Activated T-cell treated with anti-CD3 and anti-CD28 coated beads for 24 hours (primary cell): ENCODE measurements around the gene ALDH1L1.

Source experiments
- DNase-seq: peaks from one replicate; pipeline ENCODE4 v3.0.0-alpha.2; 2020; ENCODE audit warnings: low read depth

The ALDH1L1 gene

DNA sequence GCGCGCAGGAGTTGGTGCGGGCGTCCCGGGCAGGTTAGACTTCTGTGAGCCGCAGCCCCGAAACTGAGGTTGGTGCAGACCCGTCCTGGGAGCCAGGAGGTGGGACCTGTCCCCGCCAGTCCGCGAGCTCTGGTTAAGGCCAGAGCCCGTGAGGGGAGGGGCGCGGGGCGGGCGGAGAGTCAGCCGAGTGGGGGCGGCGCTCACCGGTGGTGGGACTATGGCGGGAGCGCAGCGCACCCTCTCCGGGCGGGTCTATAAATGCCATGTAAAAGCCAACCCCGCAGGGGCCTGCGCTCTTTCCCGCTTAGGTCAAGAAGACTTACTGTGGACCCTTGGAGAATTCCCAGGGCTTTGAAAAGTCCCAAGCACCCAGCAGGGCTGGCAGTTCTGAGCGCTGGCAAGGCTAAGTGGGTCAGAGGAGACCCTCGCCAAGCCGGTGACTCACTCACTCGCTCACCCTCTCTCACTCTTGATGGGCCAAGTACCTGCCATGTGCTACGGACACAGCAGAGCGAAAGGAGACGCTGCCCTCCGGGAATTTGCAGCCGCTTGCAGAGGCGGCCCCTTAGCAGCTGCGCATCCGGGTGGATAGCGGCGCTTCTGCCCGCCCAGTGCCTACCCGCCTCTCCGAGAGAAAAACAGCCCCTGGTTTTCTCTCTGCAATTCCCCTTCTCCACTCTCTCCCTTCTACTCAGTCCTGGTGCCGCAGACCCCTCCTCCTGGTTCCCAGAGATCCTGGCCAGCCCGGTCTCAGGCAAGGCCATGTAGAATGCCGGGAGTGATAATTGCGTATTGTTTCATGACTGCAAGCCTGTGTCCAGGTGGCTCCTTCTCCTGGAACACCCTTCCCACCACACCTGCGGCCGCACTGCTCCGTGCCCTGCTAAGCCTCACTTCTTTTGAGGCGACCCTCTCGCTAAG is at the start of gene ALDH1L1:
TSS of gene ALDH1L1 (minus strand) at position 110 of the 921 bp plus-strand sequence. CDS start 19,607 bp downstream, outside the sequence.
- DNase-seq: no peak

DNA sequence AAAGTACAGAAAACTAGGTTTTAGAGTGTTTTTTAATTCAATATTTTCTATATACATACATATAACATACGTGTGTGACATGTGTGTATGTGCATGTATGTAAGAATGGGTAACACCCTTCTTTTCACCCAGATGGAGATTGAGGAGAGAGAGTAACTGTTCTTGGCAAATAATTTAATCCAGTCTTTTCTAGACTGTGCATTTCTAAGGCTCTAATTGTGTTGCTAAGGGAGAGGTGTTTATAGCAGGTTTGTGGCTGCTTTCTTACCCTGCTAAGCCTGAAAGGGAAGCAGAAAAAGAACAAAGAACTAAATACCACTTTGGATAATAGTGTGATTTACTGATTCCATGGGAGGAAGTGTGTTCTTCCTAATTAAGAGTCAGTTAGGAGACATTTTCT is 46.0 kb upstream of the ALDH1L1 start:
- DNase-seq: no peak

- DNase-seq: no peak
These were observed 36.0 kb upstream of the ALDH1L1 start for GRCh38 chr3:126216416-126216815.

DNA sequence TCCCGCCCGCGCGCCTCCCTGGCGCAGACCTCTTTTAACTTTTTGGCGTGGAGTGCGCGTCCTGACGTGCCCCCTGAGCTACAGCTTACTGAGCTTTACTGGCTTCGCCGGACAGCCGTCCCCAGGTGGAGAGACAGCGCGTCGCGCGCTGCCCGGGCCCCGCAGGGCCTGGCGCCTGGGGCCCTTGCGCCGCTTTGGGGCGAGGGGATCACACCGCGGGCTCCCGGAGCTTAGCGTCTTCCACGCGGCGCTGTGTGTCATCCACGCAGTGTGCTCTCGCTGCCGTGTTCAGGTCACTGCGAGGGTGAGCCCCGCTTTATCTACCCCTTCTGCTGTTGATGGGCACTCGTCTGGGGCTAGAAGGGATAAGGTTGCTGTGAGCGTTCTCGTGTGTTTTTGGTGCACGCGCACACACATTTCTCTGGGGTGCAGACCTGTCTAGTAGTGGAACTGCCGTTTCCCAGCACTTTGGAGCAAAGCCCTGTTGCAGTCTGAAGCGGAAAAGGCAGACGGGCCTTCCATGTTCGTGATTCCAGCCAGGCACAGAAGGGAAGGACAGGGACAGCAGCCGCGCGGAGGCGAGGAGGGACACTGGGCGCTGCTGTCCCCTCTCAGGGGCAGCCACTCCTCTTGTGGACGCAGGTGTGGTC is 33.1 kb upstream of the ALDH1L1 start:
- DNase-seq: no peak

GRCh38 chr3:126212620-126213378 is 32.4 kb upstream of the ALDH1L1 start:
- DNase-seq: no peak

GRCh38 chr3:126212250-126212619 is 31.8 kb upstream of the ALDH1L1 start:
- no peak for DNase-seq

DNA sequence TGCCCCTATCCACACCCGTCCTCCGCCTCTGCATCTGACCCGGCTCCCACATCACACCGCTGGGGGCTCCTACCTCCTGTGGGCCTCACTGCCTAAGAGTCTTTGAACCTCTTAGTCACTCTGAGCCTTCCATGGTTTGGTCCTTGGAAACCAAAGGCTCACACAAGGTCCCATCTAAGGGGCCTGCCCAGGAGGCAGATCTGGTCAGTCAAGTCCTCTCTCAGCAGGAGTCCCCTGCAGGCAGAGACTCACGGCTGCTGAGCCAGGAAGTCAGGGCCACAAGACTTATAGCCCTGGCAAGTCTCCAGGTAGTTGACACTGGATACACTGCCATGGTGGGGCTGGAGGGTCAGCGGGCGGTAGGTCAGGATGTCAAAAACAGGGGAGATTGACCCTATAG is 31.2 kb upstream of the ALDH1L1 start:
- no peak for DNase-seq

DNA sequence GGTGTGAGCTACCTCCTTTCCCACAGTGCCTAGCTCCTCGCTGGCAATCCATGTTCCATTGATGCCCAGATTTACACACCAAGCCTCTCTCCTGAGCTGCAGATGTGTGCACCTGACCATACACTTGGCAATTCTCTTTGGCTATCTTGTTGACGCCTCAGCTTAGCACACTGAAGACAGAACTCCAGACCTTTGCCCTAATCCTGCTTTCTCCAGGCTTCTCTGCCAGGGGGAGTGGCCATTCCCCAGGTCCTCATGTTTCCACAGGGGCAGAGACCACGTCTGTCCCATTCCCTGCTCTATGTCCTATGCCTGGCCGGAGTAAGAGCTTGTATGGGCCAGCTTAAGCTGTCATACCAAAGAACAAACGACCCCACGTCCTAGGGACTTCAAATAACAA is 30.2 kb upstream of the ALDH1L1 start:
- no peak for DNase-seq

- DNase-seq: no peak
These were observed 29.4 kb upstream of the ALDH1L1 start for GRCh38 chr3:126209741-126210140.

DNA sequence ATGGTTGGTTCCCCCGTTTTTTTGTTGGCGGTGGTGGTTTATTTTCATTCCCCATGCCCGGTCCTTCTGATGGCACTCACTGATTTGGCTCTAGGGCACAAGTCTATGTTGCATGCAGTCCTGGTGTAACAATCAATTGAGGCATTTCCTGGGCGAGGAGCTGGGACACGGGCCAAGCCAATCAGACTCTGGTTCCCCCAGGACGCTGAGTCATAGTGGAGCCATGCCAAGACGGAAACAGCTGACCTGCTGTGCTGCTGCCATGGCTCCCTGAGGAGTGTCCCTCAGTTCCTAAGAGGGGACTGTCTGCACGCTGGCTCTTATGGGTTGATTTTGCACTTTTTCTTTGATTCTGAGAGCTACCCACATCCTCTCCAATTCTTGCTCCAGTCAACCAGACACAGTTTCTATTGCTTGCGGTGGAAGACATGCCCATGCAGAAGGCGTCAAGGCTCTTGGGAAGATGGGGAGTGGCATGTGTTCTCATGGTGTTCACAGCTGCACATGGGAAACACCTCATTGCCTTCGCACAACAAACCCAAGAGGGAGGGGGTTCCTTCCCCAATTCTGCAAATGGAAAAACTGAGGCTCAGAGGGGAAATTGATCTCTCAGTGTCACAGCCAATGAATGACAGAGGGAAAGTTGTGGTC is 28.3 kb upstream of the ALDH1L1 start:
- DNase-seq: no peak

DNA sequence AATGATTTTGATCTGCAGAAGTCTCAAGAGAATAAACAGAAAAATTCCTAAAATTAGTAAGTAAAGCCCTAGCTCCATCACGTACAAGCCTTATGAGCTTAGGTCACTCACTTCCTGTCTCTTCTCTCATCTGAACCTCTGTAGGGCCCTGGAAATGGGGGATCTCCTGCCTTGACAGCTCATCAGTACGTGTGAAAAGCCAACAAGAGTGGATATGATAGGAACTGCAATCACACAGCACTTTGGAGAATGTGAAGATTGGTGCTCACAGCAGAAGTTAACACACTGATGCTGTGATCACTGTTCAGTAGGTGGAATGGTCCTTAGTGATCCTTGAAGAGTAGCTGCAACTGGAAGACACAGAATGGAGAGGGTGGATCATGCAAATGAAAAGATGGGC is 27.8 kb upstream of the ALDH1L1 start:
- no peak for DNase-seq

DNA sequence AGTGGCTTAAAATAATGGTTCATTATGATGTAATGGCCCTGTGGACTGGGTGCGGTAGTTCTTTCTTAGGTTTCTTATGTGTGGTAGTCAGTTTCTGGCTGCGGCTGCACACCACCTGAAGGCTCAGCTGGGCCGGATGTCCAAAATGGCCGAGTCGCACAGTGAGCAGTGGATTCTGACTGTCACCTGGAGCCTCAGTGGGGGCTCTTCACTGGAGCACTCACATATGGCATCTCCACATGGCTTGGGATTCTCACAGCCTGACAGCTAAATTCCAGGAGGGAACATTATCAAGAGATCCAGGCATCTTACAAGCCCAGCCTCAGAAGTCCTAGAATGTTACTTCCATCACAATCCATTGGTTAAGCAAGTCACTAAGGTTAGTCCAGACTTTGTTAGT is 26.8 kb upstream of the ALDH1L1 start:
- DNase-seq: no peak

GRCh38 chr3:126205717-126206655 is 25.6 kb upstream of the ALDH1L1 start:
- DNase-seq: no peak

GRCh38 chr3:126202680-126203079 is 22.3 kb upstream of the ALDH1L1 start:
- DNase-seq: no peak

DNA sequence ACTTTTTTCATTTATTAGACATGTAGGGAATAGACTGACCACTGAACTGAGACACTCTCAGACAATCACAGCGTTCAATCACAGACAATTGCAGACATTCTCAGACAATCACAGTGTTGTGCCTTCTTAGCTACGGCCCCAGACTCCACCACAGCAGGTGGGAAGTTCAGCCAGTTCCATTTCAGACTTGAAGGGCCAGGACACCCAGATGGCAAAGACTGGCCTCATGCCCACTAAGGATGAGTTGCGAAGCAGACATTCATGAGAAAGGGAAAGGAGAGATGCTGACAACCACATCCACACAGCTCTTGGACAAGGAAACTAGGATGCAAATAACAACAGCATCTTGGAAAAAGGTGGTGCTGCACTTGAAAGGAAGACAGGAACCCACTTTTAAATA is 21.9 kb upstream of the ALDH1L1 start:
- no peak for DNase-seq

GRCh38 chr3:126201168-126201567 is 20.8 kb upstream of the ALDH1L1 start:
- no peak for DNase-seq

GRCh38 chr3:126200534-126200933 is 20.1 kb upstream of the ALDH1L1 start:
- DNase-seq: no peak

DNA sequence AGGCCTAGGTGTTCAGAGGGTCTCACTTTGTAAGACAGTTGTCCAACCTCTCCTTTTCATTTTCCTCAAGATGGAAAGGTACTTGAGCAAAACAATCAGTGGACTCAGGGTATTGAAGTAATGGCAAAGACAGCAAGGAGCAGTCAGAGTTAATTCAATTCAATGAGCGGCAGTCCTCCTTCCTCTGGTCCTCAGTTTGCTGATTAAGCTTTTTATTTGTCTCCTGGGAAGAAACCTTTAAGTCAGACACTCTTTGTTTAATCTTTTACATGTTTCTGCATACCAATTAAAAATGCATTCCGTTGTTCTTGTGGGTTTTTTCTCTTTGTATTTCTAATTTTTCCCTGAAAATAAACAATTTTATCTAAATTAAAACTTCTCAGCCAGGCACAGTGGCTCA is 18.9 kb upstream of the ALDH1L1 start:
- DNase-seq: no peak

GRCh38 chr3:126197854-126198584 is 17.6 kb upstream of the ALDH1L1 start:
- peak; percentile 54 for DNase-seq

GRCh38 chr3:126197343-126197742 is 17.0 kb upstream of the ALDH1L1 start:
- no peak for DNase-seq
